ENCODE measurements around the gene CCDC127.

Gene CCDC127

DNA sequence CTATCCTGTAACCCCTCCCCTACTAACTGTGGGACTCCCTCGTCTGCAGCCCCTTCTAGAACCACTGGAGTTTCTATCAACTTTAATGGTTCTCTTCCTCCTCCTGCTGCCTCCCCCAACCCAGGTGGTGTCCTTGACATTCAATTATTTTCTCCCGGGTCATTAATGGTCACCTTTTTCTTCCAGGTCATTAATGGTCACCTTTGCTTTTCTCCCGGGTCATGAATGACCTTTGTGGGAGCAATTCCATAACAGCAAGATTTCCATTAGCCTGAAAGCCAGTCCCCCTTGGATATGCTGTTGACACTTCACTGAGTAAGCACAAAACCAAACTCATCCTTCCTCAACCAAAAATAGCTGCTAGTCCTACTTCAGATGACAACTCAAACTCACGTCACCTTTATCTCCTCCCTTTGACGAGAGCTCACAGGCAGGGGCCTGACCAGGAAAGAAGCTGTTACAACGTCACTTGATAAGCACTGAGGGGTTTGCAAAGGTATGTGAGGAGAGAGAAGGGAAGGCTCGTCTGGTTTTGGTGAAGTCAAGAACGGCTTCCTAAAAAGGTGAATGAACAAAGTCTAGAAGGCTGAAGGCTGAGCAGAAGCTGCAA is 10.9 kb downstream of the CCDC127 start:
- no peak for DNase-seq (ENCODE audit: low read depth)
- TF ChIP-seq, protein P1, sequence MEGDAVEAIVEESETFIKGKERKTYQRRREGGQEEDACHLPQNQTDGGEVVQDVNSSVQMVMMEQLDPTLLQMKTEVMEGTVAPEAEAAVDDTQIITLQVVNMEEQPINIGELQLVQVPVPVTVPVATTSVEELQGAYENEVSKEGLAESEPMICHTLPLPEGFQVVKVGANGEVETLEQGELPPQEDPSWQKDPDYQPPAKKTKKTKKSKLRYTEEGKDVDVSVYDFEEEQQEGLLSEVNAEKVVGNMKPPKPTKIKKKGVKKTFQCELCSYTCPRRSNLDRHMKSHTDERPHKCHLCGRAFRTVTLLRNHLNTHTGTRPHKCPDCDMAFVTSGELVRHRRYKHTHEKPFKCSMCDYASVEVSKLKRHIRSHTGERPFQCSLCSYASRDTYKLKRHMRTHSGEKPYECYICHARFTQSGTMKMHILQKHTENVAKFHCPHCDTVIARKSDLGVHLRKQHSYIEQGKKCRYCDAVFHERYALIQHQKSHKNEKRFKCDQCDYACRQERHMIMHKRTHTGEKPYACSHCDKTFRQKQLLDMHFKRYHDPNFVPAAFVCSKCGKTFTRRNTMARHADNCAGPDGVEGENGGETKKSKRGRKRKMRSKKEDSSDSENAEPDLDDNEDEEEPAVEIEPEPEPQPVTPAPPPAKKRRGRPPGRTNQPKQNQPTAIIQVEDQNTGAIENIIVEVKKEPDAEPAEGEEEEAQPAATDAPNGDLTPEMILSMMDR (IDR thresholded peaks at IDR 0.05; ENCODE audit: insufficient read depth, low read depth, low read length, missing control alignments): no peak
- no peak overlapping the region for H3K4me3 ChIP-seq (ENCODE audit: low read depth, low read length)

DNA sequence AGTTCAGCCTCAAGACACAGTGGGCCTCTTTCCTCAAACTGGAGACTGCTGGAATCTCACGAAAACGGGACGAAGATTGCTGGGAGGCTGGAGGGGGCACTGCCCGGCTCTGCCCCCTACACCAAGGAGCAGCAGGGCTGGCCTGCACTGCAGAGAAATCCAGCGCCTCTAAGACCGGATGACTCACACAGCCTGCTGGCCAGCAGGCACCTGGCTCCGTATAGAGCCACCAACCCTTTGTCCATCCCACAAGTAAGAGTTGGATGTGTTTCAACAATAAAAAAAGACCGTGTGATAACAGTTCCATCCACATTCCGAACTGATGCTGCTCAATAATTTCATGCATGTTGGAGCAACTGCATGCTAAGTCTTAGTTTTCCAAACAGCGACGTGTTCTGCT is 11.5 kb downstream of the CCDC127 start:
- DNase-seq (ENCODE audit: low read depth): no peak

DNA sequence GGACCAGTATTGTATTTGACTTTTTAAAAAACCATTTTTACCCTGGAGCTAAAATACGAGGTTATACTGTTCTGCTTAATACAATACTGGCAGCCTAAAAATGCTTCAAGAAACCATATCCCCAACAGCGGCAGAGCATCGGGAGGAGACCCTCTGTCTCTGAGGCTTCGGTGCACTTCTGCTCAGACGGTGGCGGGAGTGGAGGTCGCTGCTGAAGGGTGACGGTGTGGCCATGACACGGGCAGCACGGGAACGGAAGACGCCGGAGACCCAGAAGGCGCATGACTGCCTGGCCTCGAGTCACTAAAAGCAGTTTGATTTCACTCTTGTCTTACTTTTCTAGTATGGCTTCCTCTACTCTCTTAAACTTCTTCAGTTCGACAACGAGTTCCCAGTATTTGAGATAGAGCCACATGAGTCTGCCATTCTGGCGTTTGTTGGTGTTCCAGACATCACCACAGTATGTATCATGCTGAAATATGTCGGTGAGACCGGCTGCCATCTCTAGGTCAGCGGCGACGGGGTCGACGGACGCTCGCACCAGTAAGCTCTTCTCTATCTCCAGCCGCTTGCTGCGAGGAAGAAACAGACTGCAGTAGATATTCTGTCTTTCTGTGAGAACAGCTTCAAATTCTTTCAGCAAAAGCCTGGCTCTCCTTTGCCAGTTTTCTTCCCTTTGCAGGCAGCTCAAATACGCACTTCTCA is 12.8 kb downstream of the CCDC127 start:
- TF ChIP-seq, protein P1 (IDR thresholded peaks at IDR 0.05; ENCODE audit: insufficient read depth, low read depth, low read length, missing control alignments): no peak
- no peak overlapping the region for H3K4me3 ChIP-seq (ENCODE audit: low read depth, low read length)
- no peak for DNase-seq (ENCODE audit: low read depth)

More for the DNA sequence above, 11.5 kb downstream of the CCDC127 start:
- no peak overlapping the region for H3K4me3 ChIP-seq (ENCODE audit: low read depth, low read length)
- TF ChIP-seq, protein P1 (IDR thresholded peaks at IDR 0.05; ENCODE audit: insufficient read depth, low read depth, low read length, missing control alignments): no peak

DNA sequence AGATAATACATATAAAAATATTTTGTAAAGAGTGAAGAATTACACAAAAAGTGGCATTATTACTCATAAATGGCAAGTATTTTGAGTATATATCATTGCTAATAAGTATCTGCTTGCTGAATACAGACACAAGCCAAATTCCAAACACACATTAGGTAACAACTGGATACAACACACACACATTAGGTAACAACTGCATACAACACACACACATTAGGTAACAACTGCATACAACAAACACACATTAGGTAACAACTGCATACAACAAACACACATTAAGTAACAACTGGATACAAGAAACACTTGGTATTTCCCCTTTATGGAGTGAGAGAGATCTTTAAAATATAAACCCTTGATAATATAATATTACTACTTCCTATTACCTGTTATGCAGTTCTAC is 13.5 kb downstream of the CCDC127 start:
- no peak for DNase-seq (ENCODE audit: low read depth)
- TF ChIP-seq, protein P1 (IDR thresholded peaks at IDR 0.05; ENCODE audit: insufficient read depth, low read depth, low read length, missing control alignments): no peak
- H3K4me3 ChIP-seq (ENCODE audit: low read depth, low read length): no peak overlapping the region

DNA sequence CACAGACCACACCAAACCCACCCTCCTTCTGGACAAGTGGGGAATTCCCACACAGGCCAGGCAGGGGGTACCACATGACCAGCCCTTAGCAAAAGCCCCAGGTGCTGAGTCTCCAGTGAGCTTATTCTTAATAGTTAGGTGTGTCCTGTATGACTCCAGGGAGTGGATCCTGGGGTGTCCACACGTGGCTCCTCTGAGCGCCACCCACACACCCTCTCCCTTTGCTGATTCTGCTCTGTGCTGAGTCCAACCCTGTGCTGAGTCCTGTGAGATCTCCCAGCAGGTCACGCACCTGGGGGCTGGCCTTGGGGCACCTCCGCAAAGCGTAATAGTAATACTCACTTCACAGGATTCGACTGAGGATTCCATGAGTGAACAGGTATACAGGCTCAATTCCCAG is 14.0 kb downstream of the CCDC127 start:
- TF ChIP-seq, protein P1 (IDR thresholded peaks at IDR 0.05; ENCODE audit: insufficient read depth, low read depth, low read length, missing control alignments): no peak
- no peak overlapping the region for H3K4me3 ChIP-seq (ENCODE audit: low read depth, low read length)

DNA sequence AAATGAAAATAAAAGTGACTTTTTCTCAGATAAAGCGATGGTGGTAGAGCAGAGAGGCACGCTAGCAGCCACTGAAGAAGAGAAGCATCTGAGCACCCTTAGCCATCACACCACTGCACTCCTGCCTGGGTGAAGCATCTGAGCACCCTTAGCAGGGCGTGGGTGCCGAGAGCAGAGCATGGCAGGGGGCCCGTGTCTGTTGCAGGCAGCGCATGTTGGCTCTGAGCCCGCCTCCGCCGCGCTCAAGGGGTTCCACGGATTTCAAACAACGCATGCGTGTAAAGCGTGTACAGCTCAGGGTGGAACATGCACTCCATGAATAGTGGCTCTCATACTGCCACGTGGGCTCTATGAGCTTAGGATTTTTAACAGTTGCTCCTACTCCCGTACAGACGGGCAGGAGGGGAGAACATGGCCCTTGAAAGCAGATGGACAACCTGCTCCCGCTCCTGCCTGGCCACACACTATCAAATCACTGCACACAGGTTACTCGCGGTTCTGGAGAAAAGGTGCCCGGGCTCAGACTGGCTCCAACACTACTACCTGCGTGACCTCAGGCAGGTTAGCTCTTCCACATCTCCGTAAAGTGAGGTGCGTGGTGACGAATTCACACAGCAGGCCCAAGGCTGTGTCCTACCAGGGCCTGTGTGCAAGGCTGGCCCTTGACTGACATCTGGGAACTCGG is 14.6 kb downstream of the CCDC127 start:
- TF ChIP-seq, protein P1 (IDR thresholded peaks at IDR 0.05; ENCODE audit: insufficient read depth, low read depth, low read length, missing control alignments): no peak
- DNase-seq (ENCODE audit: low read depth): no peak
- no peak overlapping the region for H3K4me3 ChIP-seq (ENCODE audit: low read depth, low read length)

More for the DNA sequence above, 14.0 kb downstream of the CCDC127 start:
- no peak for DNase-seq (ENCODE audit: low read depth)

Data from GM12865 (cell line).